Naive thymus-derived CD4-positive, alpha-beta T cell (primary cell): ENCODE data around the gene LCNL1. TPM values are rescaled to one million over a fixed set of nuclear protein-coding genes. Genes with fewer than 3 reads are reported as not detected.

ENCODE experiments used
- ATAC-seq: fragments of 150-1000 bp; cut with Tn5 transposase; 2 replicates; pipeline ENCODE4 v1.10.0; 2021; ENCODE audit warnings: mild to moderate bottlenecking, moderate library complexity
- CTCF ChIA-PET: fragments of 350-600 bp; sonication (Branson Sonifier 250); formaldehyde crosslinking; loops from one replicate; lab custom pipeline; 2021; ENCODE audit warnings: antibody characterized with exemption; lab: Charles Lee
- POLR2A ChIA-PET: fragments of 350-600 bp; sonication (Branson Sonifier 250); formaldehyde crosslinking; loops from one replicate; lab custom pipeline; 2021; ENCODE audit warnings: antibody characterized with exemption, inconsistent platforms; lab: Charles Lee
- DNase-seq, 9 donors: peaks; one replicate each; pipeline versions ENCODE4 v3.0.0 to v3.0.0-alpha.2; 2020 to 2022; ENCODE audit warnings: mixed read lengths in 1 of 9
- H3K27ac ChIP-seq: one replicate; pipeline ENCODE4 v1.7.0; 2013; ENCODE audit warnings: mild to moderate bottlenecking, low read depth, low read length, moderate library complexity
- H3K27me3 ChIP-seq, 2 donors: one replicate each; pipeline ENCODE4 v1.7.0; 2013; ENCODE audit warnings: low read length in 2 of 2, mild to moderate bottlenecking in 2 of 2, moderate library complexity in 2 of 2; ENCODE audit not compliant: control insufficient read depth in 2 of 2, insufficient read depth in 2 of 2
- H3K36me3 ChIP-seq, 3 experiments: 1 replicate in 2 of 3; 2 replicates in 1 of 3; pipeline ENCODE4 v1.7.0; 2013; ENCODE audit warnings: low read length in 3 of 3, mild to moderate bottlenecking in 3 of 3, moderate library complexity in 1 of 3; ENCODE audit not compliant: insufficient read depth in 3 of 3, control insufficient read depth in 2 of 3
- H3K4me1 ChIP-seq, 2 donors: one replicate each; pipeline ENCODE4 v1.7.0; 2013; ENCODE audit warnings: low read length in 2 of 2, mild to moderate bottlenecking in 2 of 2, moderate library complexity in 1 of 2; ENCODE audit not compliant: control insufficient read depth in 2 of 2, insufficient read depth in 2 of 2
- H3K4me3 ChIP-seq: 2 replicates; pipeline ENCODE4 v1.7.0; 2013; ENCODE audit warnings: mild to moderate bottlenecking, low read length
- H3K9me3 ChIP-seq, 3 experiments: 1 replicate in 2 of 3; 2 replicates in 1 of 3; pipeline ENCODE4 v1.7.0; 2013; ENCODE audit warnings: low read length in 3 of 3; ENCODE audit not compliant: control insufficient read depth in 2 of 3
- H3K27ac Mint-ChIP-seq, 9 donors: one replicate each; pipeline ENCODE4 v1.8.0; 2020 to 2022; ENCODE audit warnings: mixed read lengths in 9 of 9, mild to moderate bottlenecking in 8 of 9, moderate library complexity in 5 of 9, inconsistent platforms in 2 of 9
- H3K27me3 Mint-ChIP-seq, 5 donors: one replicate each; pipeline ENCODE4 v1.8.0; 2021 to 2022; ENCODE audit warnings: mixed read lengths in 5 of 5, mild to moderate bottlenecking in 1 of 5
- H3K36me3 Mint-ChIP-seq, 5 donors: one replicate each; pipeline ENCODE4 v1.8.0; 2020 to 2022; ENCODE audit warnings: mixed read lengths in 5 of 5, mild to moderate bottlenecking in 3 of 5, inconsistent platforms in 1 of 5
- H3K4me1 Mint-ChIP-seq, 7 donors: one replicate each; pipeline ENCODE4 v1.8.0; 2020 to 2022; ENCODE audit warnings: mixed read lengths in 7 of 7, mild to moderate bottlenecking in 3 of 7, inconsistent platforms in 1 of 7
- H3K4me3 Mint-ChIP-seq, 10 donors: one replicate each; pipeline ENCODE4 v1.8.0; 2020 to 2022; ENCODE audit warnings: mild to moderate bottlenecking in 10 of 10, mixed read lengths in 10 of 10, moderate library complexity in 6 of 10, inconsistent platforms in 2 of 10
- H3K9me3 Mint-ChIP-seq, 11 donors: one replicate each; pipeline ENCODE4 v1.8.0; 2020 to 2022; ENCODE audit warnings: mixed read lengths in 11 of 11, mild to moderate bottlenecking in 4 of 11, inconsistent platforms in 1 of 11, moderate library complexity in 1 of 11
- intact Hi-C, 2 donors: fragments of 100-400 bp; cut with micrococcal nuclease; formaldehyde crosslinking; loops; one replicate each; pipeline ENCODE4 v1.15.1; 2023
- polyA plus RNA-seq, 2 donors: library from polyadenylated mRNA; unstranded; fragments of 300-500 nt; fragmentation: Illumina TruSeq; gene quantifications; one replicate each; pipeline ENCODE4 v1.2.3, GENCODE V29; 2021
- total RNA-seq, 6 experiments: library from RNA in 5 of 6; stranded (reverse) in 5 of 6; gene quantifications; 1 replicate in 5 of 6; 2 replicates in 1 of 6; pipeline ENCODE4 v1.2.3 and lab custom pipeline; 2021 to 2026

Gene LCNL1
- total RNA-seq: 1 to 10 TPM in 1 of 5 experiments, under 1 TPM in 2, not detected in 2; 0.12 to 1.9 (median 0.13) TPM
- polyA plus RNA-seq: not detected
- total RNA-seq (lab: John Stamatoyannopoulos, UW): not detected

DNA sequence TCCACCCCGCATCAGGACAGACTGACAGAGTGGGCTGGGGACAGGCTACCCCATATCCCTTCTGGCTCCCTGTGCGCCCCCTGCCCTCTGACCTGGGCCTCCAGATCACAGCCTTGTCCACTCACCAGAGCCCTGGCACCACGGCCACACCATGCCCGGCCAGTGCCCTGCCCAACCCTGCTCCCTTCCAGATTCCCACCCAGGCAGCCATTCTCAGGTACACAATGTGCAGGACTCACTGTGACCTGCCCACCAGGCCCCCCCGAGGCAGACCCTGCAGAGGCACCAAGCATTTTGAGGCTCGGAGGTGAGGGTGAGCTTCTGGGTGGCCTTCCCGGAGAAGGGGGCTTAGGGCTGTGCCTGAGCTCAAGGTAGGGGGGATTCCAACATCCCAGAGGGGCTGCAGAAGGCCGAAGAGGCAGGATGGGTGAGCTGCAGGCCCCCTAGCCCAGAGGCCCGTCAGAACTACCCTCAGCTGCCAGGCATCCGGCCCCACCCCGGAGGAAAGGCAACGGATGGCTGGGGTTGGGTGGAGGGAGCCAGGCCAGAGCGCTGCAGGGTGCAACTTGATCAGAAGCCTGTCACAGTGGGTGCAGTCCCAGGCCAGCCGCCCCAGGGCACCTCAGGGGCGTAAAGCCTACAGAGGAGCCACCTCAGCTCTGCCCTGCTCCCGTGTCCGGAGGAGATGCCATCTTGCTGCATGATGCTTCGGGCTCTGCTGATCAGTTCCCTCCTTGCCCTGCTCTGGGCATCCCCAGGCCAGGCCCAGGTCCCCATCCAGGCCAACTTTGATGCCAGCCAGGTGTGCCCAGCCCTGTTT is at the start of gene LCNL1:
Gene LCNL1, plus strand, starts transcription at position 762 of the 820 bp plus-strand sequence. CDS start 594 bp downstream, outside the sequence.
- Histone ChIP-seq H3K4me1 (no peaks in the 10 kb centered on the region), H3K27ac (no peak within 1 kb of the TSS), H3K27me3 (peaks cover 0 to 6% of the 10 kb centered on the region in 2 donors), H3K9me3 (no peaks in the 10 kb centered on the region), H3K36me3 (no peaks in the 10 kb centered on the region), H3K4me3 (no peak within 1 kb of the TSS)
- H3K27me3 Mint-ChIP-seq: peaks cover 12 to 30% (median 15%) of the 10 kb centered on the region in 5 donors
- H3K4me1 Mint-ChIP-seq: peaks cover 0 to 6% (median 5%) of the 10 kb centered on the region in 7 donors
- H3K36me3 Mint-ChIP-seq: peaks cover 0 to 5% (median 3%) of the 10 kb centered on the region in 5 donors
- POLR2A ChIA-PET: no interaction called here
- no peaks in the 10 kb centered on the region for H3K9me3 Mint-ChIP-seq
- no peak within 1 kb of the TSS for H3K27ac Mint-ChIP-seq
- CTCF ChIA-PET: no interaction called here
- DNase-seq (no peak), ATAC-seq (no peak)
- H3K4me3 Mint-ChIP-seq: peak within 1 kb of the TSS in 3 of 10 donors; percentile 1 to 36 (median 33)
- intact Hi-C loops: no loop called here

DNA sequence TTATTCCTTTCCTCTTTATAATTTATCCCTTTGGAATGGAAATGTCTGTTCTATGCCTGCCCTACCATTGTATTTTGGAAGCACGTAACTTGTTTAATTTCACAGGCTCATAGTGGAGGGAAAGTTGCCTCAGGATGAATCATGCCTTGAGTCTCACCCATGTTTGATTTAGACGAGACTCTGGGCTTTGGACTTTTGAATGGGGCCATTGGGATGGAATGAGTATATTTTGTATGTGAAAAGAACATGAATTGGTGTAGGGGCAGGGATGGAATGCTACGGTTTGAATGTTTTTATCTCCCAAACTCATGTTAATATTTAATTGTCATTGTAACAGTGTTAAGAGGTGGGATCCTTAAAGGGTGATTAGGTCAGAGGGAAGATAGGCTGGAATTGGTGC is 48.5 kb upstream of the LCNL1 start:
- peaks cover 0 to 4% (median 0%) of the 10 kb centered on the region in 3 experiments for H3K9me3 ChIP-seq
- H3K27me3 Mint-ChIP-seq: no peaks in the 10 kb centered on the region
- CTCF ChIA-PET: no interaction called here
- H3K27ac Mint-ChIP-seq: peak overlapping the region in 1 of 9 donors; percentile 1
- H3K36me3 ChIP-seq: peaks cover 0 to 3% (median 0%) of the 10 kb centered on the region in 3 experiments
- POLR2A ChIA-PET: no interaction called here
- peaks cover 0 to 23% (median 10%) of the 10 kb centered on the region in 5 donors for H3K36me3 Mint-ChIP-seq
- H3K27ac ChIP-seq: no peak overlapping the region
- no peak for DNase-seq
- H3K9me3 Mint-ChIP-seq: peaks cover 0 to 8% (median 0%) of the 10 kb centered on the region in 11 donors
- H3K4me1 ChIP-seq: no peaks in the 10 kb centered on the region
- no peaks in the 10 kb centered on the region for H3K27me3 ChIP-seq
- intact Hi-C loops: no loop called here
- H3K4me1 Mint-ChIP-seq: peaks cover 0 to 20% (median 9%) of the 10 kb centered on the region in 7 donors
- ATAC-seq: no peak
- H3K4me3 Mint-ChIP-seq: no peak overlapping the region
- H3K4me3 ChIP-seq: no peak overlapping the region

DNA sequence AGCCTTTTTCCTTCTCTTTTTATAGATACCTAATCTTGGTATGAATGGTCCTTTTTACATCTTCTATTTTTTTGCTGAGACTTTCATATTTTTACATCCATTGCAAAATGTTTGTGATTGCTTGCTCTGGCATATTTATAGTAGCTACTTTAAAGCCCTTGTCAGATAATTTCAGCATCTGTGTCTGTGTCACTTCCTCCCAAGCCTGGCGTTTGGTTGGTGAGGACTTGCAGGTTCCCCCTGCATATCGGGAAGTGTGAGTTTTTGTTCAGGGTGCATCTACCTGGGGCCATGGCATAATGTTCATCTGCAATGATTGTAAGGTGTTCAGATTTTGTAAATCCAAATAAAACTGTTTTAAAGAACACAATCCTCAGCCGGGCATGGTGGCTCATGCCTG is 47.1 kb upstream of the LCNL1 start:
- no peak overlapping the region for H3K4me3 ChIP-seq
- DNase-seq: no peak
- intact Hi-C loops: no loop called here
- Mint-ChIP-seq H3K4me3 (no peak overlapping the region), H3K27me3 (no peaks in the 10 kb centered on the region), H3K27ac (no peak overlapping the region), H3K4me1 (peaks cover 0 to 20% (median 9%) of the 10 kb centered on the region in 7 donors), H3K9me3 (peaks cover 0 to 10% (median 0%) of the 10 kb centered on the region in 11 donors), H3K36me3 (peaks cover 0 to 22% (median 13%) of the 10 kb centered on the region in 5 donors)
- H3K36me3 ChIP-seq: peaks cover 0 to 17% (median 0%) of the 10 kb centered on the region in 3 experiments
- peaks cover 0 to 4% (median 0%) of the 10 kb centered on the region in 3 experiments for H3K9me3 ChIP-seq
- CTCF ChIA-PET: no interaction called here
- no peak for ATAC-seq
- H3K27ac ChIP-seq: no peak overlapping the region
- no peaks in the 10 kb centered on the region for H3K4me1 ChIP-seq
- POLR2A ChIA-PET: interaction anchor here (0.6 kb wide), 1 partner anchor 96 kb away, joined by 4 read pairs; no protein-coding TSS in a partner anchor
- H3K27me3 ChIP-seq: no peaks in the 10 kb centered on the region

DNA sequence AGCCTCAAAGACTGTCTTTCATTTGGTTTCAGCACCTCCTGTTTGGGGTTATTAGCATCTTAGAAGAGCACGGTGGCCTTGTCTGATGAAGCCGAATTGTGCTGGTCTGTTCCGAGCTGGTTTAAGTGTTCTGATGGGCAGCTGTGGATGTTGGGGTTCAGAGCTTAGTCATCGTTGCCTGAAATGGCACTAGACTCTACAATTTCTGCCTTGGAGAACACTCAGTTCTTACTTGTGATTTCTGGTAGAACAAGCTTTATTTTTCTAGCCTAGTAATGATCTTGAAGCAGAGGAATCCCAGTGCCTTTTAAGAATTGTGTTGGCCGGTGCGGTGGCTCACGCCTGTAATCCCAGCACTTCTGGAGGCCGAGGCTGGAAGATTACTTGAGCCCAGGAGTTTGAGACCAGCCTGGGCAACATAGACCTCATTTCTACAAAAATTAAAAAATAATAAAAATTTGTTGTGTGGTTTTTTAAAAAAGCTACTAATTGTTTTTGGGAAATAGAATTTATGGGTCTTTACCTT is 46.1 kb upstream of the LCNL1 start:
- H3K36me3 ChIP-seq: peaks cover 0 to 27% (median 6%) of the 10 kb centered on the region in 3 experiments
- intact Hi-C loops: no loop called here
- no peak for DNase-seq
- POLR2A ChIA-PET: interaction anchor here (0.7 kb wide), 1 partner anchor 37 kb away, joined by 3 read pairs; no protein-coding TSS in a partner anchor
- peaks cover 0 to 20% (median 9%) of the 10 kb centered on the region in 7 donors for H3K4me1 Mint-ChIP-seq
- H3K9me3 ChIP-seq: peaks cover 0 to 4% (median 0%) of the 10 kb centered on the region in 3 experiments
- no peaks in the 10 kb centered on the region for H3K4me1 ChIP-seq
- no peak overlapping the region for H3K27ac ChIP-seq
- H3K4me3 ChIP-seq: no peak overlapping the region
- CTCF ChIA-PET: interaction anchor here (0.9 to 2.0 kb wide), 2 partner anchors 37 to 159 kb away, joined by 3 to 5 read pairs; no protein-coding TSS in a partner anchor
- H3K27me3 ChIP-seq: no peaks in the 10 kb centered on the region
- H3K27me3 Mint-ChIP-seq: no peaks in the 10 kb centered on the region
- H3K4me3 Mint-ChIP-seq: no peak overlapping the region
- H3K27ac Mint-ChIP-seq: no peak overlapping the region
- peaks cover 0 to 22% (median 13%) of the 10 kb centered on the region in 5 donors for H3K36me3 Mint-ChIP-seq
- no peak for ATAC-seq
- peaks cover 0 to 10% (median 1%) of the 10 kb centered on the region in 11 donors for H3K9me3 Mint-ChIP-seq

DNA sequence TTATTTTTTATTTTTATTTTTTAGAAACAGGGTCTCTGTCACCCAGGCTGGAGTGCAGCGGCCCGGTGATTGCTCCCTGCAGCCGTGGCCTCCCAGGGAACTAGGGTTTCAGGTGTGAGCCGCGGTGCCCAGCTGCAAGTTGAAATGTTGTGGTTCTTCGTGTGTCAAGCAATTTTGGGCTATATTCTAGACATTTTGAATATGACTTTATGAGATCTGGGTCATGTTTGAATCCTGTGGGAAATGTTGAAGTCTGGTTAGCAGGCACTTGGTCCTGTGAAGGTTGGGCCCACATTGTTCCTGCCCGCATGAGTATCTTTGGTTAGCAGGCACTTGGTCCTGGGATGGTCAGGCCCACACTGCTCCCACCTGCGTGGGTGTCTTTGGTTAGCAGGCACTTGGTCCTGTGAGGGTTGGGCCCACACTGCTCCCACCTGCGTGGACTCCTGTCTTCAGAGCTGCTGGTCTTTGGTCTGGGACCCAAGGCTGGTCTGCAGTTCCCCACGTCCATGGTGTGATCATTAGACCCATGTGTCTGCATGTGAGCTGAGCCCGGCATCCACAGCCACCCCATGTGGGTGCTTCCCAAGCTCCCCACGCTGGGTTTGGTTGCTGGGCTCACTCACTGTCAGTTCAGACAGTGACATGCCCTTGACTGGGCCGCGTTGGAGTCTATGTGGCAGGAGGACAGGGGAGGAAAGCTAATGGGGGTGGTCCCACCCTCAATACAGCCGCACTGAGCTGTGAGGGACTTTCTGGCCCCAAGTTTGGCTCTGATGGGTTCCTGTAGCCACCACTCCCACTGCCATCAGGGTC is 45.4 kb upstream of the LCNL1 start:
- Mint-ChIP-seq H3K27me3 (no peaks in the 10 kb centered on the region), H3K27ac (no peak overlapping the region), H3K36me3 (peaks cover 0 to 22% (median 12%) of the 10 kb centered on the region in 5 donors), H3K4me3 (no peak overlapping the region), H3K9me3 (peaks cover 0 to 10% (median 1%) of the 10 kb centered on the region in 11 donors), H3K4me1 (peaks cover 0 to 18% (median 10%) of the 10 kb centered on the region in 7 donors)
- peaks cover 0 to 34% (median 6%) of the 10 kb centered on the region in 3 experiments for H3K36me3 ChIP-seq
- H3K27me3 ChIP-seq: no peaks in the 10 kb centered on the region
- H3K27ac ChIP-seq: no peak overlapping the region
- H3K4me3 ChIP-seq: no peak overlapping the region
- no peaks in the 10 kb centered on the region for H3K4me1 ChIP-seq
- DNase-seq: peak in 1 of 9 donors; percentile 1
- POLR2A ChIA-PET: no interaction called here
- no peak for ATAC-seq
- intact Hi-C loops: no loop called here
- CTCF ChIA-PET: interaction anchor here (2.0 kb wide), 1 partner anchor 37 kb away, joined by 5 read pairs; no protein-coding TSS in a partner anchor
- peaks cover 0 to 4% (median 0%) of the 10 kb centered on the region in 3 experiments for H3K9me3 ChIP-seq
